Measurements from ENCODE around the gene KRT33B.
A peak's percentile ranks its signal among the peaks of the same experiment; 100 is the strongest.

Gene KRT33B

GRCh38 chr17:41333098-41333497 lies 36.5 kb downstream of the KRT33B start:
- no peak overlapping the region for H3K4me3 ChIP-seq (ENCODE audit: low read depth, low read length)
- in situ Hi-C loops (cut with HindIII; ENCODE audit: low sequenced_read_pairs): no loop called here
- no peak for DNase-seq (ENCODE audit: low read depth)
- no peak for TF ChIP-seq CTCF (IDR thresholded peaks at IDR 0.05; ENCODE audit: low read depth, low read length, missing control alignments)

- no peak for DNase-seq (ENCODE audit: low read depth)
- in situ Hi-C loops (cut with HindIII; ENCODE audit: low sequenced_read_pairs): no loop called here
Measured at GRCh38 chr17:41332239-41332638, 37.4 kb downstream of the KRT33B start.

GRCh38 chr17:41331606-41332005 lies 38.0 kb downstream of the KRT33B start:
- TF ChIP-seq CTCF (IDR thresholded peaks at IDR 0.05; ENCODE audit: low read depth, low read length, missing control alignments): no peak
- no peak for DNase-seq (ENCODE audit: low read depth)
- H3K4me3 ChIP-seq (ENCODE audit: low read depth, low read length): no peak overlapping the region
- in situ Hi-C loops (cut with HindIII; ENCODE audit: low sequenced_read_pairs): no loop called here

More at GRCh38 chr17:41332239-41332638, 37.4 kb downstream of the KRT33B start:
- H3K4me3 ChIP-seq (ENCODE audit: low read depth, low read length): no peak overlapping the region
- no peak for TF ChIP-seq CTCF (IDR thresholded peaks at IDR 0.05; ENCODE audit: low read depth, low read length, missing control alignments)

GRCh38 chr17:41329279-41329948 lies 40.2 kb downstream of the KRT33B start:
- no peak for DNase-seq (ENCODE audit: low read depth)
- H3K4me3 ChIP-seq (ENCODE audit: low read depth, low read length): no peak overlapping the region
- in situ Hi-C loops (cut with HindIII; ENCODE audit: low sequenced_read_pairs): no loop called here
- TF ChIP-seq CTCF (IDR thresholded peaks at IDR 0.05; ENCODE audit: low read depth, low read length, missing control alignments): peak; percentile 85

- H3K4me3 ChIP-seq (ENCODE audit: low read depth, low read length): no peak overlapping the region
- DNase-seq (ENCODE audit: low read depth): no peak
- in situ Hi-C loops (cut with HindIII; ENCODE audit: low sequenced_read_pairs): no loop called here
- no peak for TF ChIP-seq CTCF (IDR thresholded peaks at IDR 0.05; ENCODE audit: low read depth, low read length, missing control alignments)
Measured at GRCh38 chr17:41328207-41328606, 41.4 kb downstream of the KRT33B start.

- no peak for TF ChIP-seq CTCF (IDR thresholded peaks at IDR 0.05; ENCODE audit: low read depth, low read length, missing control alignments)
- H3K4me3 ChIP-seq (ENCODE audit: low read depth, low read length): no peak overlapping the region
- in situ Hi-C loops (cut with HindIII; ENCODE audit: low sequenced_read_pairs): no loop called here
- DNase-seq (ENCODE audit: low read depth): no peak
Measured at GRCh38 chr17:41327411-41328120, 42.0 kb downstream of the KRT33B start.
